Stimulated activated CD4-positive, alpha-beta T cell treated with anti-CD3 and anti-CD28 coated beads, TNF-alpha, amount 100 ng/mL, for 24 hours (primary cell): Measurements from ENCODE around the gene SYCE1.
A peak's percentile ranks its signal among the peaks of the same experiment; 100 is the strongest.
"Not testable (repeated sequence)": the region's sequence is repeated elsewhere in the genome, so short reads cannot be mapped to it uniquely, and the experiment has no call there.

Experiments
- DNase-seq, 3 experiments: peaks; one replicate each; pipeline ENCODE4 v3.0.0-alpha.2; 2020; ENCODE audit warnings: low read depth in 3 of 3

Gene SYCE1

DNA sequence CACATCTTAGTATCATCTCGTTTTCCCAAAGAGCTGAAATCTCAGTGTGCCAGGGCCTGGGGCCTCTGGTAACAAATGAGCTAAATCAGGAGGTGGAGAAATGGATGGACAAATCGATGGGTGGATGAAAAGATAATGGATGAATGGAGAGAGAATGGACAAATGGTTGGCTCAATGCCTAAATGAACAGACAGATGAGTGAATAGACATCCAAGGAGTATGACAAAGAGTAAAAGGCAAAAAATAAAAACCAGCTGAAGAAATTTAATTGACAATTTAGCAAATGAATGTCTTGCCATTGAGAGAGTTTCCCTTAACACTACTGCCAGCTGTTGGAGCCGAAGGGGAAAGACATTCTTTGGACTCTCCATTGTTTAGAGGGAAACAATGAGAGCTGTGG lies 8.0 kb downstream of the SYCE1 start:
- no peak for DNase-seq

DNA sequence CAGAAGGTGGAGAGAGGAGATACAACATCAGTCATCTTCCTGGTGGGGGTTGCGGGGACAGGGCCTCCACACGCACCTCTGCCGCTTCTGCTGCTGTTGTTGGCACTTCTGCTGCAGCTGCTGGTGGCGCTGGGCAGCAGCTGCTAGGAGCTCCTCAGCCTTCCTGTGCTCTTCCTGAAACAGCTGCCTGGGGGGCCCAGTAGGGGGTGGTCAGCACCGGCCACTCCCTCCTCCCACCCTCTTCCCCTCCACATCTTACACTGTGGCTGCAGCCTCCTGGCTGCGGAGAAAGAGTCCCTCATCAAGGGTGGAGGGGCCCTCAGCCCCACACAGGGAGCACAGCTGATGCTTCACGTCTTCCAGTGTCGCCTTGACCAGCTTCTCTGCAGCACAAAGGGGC lies 9.9 kb downstream of the SYCE1 start:
- no peak for DNase-seq

DNA sequence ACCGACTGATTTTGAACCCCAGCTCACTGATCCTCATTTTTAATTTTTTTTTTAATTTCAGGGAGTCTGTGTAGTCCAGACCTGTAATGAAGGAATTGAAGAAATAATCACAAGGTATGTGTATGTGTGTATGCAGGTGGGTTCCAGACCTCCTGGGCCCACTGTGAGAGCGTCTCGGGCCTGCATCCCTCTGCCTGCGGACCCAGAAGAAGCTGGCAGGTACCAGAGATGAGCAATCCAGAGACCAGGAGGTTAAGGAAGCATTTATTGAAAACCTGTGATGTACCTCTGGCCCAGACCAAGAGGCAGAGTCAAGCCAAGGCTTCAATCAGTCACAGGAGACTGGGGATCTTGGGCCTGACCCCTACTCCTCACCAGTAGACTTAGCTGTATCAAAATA lies 10.8 kb downstream of the SYCE1 start:
- no peak for DNase-seq

DNA sequence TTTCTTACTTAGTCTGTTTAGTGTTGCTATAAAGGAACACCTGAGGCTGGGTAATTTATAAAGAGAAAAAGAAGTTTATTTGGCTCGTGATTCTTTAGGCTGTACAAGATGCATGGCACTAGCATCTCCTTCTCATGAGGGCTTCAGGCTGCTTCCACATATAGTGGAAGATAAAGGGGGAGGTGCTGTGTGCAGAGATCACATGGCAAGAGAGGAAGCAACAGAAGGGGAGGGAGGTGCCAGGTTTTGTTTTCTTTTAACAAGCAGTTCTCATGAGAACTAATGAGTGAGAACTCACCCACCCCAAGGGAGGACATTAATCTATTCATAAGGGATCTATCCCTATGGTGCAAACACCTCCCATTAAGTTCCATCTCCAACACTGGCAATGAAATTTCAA lies 20.9 kb downstream of the SYCE1 start:
- DNase-seq: no peak

DNA sequence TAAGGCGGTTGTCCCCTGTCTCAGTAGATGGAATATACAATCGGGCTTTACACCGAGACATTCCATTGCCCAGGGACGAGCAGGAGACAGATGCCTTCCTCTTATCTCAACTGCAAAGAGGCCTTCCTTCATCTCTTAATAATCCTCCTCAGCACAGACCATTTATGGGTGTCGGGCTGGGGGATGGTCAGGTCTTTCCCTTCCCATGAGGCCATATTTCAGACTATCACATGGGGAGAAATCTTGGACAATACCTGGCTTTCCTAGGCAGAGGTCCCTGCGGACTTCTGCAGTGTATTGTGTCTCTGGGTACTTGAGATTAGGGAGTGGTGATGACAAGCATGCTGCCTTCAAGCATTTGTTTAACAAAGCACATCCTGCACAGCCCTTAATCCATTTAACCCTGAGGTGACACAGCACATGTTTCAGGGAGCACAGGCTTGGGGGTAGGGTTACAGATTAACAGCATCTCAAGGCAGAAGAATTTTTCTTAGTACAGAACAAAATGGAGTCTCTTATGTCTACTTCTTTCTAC lies 23.9 kb downstream of the SYCE1 start:
- not testable (repeated sequence) for DNase-seq

DNA sequence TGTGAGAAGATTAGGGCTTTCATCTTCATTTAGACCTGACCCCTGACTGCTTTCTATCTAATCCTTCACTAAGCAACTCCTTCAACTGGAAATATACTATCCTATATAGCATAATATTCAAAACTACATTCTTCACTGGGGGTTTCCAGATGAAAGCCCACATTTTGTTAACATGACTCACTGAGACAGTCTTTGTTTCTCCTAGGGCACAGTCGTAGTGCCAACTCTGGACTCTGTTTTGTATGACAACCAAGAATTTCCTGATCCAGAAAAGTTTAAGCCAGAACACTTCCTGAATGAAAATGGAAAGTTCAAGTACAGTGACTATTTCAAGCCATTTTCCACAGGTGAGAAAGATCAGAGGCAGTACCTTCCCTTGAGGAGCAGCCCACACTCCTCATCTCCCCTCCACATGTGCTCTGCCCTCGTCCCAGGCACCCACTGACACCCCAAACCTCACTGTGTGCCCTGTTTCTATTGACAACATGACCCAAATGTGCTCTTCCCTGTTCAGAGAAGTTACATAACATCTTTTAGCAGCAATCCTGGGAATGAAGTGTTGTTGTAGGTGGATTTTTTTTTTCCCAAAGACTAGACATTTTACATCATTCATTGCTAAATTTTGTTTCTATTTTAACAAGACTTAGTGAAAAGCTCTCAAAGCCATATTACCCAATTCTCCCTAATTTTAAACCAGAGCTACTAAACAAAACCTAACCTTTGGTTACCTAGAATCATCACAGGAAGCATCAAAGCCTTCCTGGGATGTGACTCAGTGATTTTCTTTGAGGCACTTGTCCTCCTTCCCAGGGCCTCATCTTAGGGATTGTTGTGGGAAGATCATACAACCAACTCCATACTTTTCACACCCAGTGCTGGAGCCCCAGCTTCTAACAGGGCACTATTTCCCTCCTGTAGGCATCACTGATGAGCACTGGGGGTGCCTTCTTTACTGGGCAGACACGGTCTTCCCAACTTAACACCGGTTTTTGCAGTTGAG lies 27.5 kb downstream of the SYCE1 start:
- DNase-seq: no peak

DNA sequence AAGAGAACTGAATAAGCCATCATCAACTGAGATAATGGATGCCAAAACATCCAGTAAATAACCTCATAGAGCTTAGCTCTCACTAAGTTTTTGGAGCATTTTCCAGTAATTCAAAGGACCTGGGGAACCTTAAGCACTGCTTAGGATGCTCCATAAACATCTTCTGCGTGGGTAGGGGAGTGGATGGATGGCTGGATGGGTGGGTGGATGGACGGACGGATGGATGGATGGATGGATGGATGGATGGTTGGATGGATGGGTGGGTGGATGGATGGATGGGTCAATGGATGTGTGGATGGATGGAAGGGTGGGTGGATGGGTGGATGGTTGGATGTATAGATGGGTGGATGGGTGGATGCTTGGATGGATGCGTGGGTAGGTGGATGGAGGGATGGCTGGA lies 29.2 kb downstream of the SYCE1 start:
- DNase-seq: no peak

DNA sequence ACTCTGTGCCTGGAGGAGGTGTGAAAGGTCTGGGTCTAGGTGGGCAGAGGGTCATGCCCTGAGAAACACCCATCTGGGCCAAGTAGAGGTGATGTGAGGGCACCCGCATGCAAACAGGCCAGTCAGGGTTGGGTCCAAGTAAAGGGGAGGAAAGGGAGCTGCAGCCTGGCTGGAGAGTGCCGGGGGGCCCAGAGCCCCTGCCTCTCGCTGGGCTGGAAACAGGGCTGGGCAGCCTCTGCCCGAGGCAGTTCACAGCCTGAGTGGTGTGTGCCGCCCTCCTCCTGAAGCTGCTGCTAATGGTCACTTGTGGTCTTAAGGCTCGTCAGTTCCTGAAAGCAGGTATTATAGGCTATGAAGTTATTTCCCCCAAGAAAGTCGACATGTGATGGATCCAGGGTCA lies 31.0 kb downstream of the SYCE1 start:
- DNase-seq: no peak

DNA sequence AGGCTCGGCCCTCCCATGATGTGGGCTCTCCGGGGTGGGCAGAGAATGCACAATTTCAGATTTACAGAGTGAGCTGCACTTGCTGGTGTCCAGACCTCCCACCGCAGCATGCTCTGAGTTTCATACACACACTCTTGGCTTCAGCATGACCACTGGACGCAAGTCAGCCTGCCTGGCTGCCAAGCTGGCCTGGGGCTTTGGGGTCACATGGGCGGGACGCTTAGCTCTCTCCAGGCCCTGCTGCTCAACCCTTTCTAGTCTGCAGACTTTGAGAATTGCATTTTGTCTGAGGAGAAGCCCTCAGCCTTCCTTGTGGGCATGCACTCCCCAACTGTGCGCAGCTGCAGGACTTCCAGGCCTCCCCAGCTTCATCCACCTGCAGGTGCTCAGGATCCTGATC lies 32.5 kb downstream of the SYCE1 start:
- no peak for DNase-seq

DNA sequence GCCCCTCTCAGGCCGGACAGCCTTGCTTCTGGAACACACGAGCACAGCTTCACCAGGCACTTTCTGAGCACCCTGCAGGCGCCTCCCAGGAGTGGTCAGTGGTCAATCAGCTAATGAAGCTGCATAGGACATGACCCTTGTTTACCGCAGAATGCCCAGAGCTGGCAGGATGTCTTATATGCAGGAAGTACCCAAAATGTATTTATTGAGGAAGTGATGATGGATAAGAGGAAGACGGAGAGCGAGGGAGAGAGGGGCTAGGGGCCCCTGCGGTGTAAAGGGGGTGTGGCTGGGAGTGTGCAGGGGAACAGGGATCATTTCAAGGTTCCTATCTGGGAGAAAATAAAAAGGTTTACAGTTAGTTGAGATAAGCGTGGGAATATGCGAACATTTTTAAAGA lies 34.9 kb downstream of the SYCE1 start:
- DNase-seq: no peak

DNA sequence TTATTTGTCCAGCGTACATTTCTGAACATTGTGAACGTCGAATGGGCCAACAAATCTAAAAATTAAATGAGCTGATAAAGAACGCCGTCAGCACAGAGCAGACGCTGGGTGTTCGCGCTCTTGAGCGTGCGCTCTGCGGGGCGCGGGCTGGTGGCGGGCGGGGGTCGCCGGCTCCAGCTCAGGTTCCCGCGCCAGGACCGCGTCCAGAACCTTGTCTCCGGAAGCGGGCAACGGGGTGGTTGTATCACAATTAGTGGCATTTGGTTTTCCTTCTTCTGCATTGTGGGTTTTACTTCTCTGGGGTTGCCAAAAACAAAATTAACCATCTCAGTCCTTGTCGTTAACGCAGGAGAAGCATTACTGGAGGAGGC lies 35.8 kb downstream of the SYCE1 start:
- no peak for DNase-seq

DNA sequence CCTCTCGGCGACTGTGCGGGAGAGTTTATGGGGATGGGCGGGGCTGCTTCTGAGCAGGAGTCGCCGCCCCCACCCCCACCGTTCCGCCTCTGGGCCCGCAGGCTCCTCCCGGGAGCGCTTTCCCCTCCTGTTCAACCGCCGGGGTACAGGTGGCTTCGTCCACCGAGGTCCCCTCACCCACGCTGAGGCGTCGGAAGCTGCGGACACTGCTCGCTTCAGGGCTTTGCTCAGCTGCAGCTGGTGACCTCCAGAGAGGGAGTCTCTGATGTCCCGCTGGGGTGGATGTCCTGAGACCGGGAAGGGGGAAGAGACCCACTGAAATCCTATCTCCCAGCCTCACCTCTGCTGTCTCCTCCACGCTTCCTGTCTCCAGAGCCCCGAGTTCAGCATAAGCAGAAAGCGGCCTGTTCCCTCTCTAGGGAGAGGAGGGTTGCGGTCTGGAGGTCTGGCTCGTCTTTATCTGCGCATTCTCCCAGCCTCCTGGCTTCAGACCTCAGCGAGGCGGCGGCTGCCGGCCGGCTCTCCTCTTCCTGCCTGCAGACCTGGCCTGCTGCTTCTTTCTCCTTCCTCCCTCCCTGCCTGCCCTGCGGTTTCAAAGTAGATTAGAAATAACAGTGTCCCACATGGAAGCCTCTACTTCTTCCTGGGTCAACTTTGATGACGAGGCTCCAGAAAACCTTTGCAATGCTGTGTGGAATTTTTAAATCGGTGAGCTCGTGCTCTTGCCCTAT lies 36.4 kb downstream of the SYCE1 start:
- no peak for DNase-seq

DNA sequence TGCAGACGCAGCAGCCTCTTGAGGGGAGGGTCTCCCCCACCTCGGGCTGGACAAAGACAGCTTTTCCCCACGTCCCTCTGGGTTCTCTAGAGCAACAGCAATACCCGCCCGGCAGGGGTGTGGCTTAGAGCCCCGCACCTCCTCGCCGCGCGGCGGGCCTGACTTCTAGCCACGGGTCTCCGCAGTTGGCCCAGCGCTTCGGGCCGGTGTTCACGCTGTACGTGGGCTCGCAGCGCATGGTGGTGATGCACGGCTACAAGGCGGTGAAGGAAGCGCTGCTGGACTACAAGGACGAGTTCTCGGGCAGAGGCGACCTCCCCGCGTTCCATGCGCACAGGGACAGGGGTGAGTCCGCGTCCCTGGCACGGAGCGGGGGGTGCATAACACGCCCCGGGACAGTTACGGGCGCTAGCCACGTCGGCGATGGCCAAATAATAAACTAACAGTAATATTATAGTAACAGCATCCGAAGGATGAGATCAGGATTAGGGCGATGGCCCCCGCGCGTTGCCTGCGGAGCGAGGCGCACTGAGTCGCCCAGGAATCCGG lies 37.0 kb downstream of the SYCE1 start:
- DNase-seq: no peak

DNA sequence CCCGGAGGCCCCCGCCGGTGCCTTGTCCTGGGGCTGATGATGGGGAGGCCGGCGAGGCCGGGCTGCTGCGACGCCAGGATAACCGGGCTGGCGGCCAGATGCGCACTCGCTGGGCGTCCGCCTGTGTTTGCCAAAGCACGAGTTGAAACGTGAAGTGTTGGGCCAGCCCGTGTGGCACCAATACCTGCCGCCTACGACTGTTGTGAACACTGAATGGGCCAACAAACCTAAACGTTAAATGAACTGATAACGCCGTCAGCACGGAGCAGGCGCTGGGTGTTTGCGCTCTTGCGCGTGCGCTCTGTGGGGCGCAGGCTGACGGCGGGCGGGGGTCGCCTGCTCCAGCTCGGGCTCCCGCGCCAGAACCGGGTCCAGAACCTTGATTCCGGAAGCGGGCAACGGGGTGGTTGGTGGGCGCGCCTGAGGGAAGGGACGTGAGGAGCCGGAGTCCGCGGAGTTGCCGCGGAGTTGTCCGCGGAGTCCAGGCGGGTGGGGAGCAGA lies 37.6 kb downstream of the SYCE1 start:
- no peak for DNase-seq

DNA sequence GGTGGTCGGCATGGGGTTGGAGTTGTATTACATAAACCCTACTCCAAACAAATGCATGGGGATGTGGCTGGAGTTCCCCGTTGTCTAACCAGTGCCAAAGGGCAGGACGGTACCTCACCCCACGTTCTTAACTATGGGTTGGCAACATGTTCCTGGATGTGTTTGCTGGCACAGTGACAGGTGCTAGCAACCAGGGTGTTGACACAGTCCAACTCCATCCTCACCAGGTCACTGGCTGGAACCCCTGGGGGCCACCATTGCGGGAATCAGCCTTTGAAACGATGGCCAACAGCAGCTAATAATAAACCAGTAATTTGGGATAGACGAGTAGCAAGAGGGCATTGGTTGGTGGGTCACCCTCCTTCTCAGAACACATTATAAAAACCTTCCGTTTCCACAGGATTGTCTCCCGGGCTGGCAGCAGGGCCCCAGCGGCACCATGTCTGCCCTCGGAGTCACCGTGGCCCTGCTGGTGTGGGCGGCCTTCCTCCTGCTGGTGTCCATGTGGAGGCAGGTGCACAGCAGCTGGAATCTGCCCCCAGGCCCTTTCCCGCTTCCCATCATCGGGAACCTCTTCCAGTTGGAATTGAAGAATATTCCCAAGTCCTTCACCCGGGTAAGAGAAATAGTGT lies 38.3 kb downstream of the SYCE1 start, which contains the start of gene CYP2E1:
Gene CYP2E1 (plus strand): TSS at position 407 of the 632 bp plus-strand sequence. CDS start 33 bp downstream, at position 440.
- DNase-seq: no peak

DNA sequence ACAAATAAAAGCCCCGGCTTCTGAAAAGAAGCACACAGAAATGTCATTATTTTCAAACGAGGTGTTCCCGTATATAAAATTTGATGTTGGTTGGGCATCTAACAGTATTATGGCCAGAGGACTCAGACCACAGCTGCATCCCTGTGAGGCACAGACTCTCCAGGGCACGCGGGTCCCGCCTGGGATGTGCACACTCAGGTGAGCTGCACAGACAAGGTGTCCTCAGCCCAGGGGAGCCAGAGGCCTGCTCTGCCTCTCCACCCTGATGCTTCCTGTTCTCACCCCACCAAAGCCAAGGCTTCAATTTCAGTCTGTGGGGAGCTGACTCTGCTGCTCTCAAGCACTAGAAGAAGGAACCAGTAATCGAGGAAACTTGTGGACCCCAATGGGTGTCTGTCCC lies 39.9 kb downstream of the SYCE1 start:
- DNase-seq: no peak

DNA sequence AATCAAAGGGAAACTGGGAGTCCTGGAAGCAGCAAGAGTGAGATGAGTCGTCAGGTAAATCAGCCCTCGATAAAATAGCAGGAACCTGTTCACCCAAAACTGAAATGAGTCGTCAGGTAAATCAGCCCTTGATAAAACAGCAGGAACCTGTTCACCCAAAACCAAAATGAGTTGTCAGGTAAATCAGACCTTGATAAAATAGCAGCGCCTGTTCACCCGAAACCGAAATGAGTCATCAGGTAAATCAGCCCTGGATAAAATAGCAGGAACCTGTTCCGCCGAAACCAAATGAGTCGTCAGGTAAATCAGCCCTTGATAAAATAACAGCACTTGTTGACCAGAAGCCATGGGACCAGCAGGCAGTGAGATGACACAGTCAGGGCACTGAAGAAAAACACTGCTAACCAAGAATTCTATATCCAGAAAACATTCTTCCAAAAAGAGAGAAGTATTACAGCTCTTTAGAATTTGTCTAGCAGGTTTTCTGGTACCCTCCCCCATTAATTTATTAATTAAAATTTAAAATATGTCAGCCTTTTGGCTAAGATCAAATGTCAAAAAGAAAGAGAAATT lies 41.7 kb downstream of the SYCE1 start:
- DNase-seq: no peak

DNA sequence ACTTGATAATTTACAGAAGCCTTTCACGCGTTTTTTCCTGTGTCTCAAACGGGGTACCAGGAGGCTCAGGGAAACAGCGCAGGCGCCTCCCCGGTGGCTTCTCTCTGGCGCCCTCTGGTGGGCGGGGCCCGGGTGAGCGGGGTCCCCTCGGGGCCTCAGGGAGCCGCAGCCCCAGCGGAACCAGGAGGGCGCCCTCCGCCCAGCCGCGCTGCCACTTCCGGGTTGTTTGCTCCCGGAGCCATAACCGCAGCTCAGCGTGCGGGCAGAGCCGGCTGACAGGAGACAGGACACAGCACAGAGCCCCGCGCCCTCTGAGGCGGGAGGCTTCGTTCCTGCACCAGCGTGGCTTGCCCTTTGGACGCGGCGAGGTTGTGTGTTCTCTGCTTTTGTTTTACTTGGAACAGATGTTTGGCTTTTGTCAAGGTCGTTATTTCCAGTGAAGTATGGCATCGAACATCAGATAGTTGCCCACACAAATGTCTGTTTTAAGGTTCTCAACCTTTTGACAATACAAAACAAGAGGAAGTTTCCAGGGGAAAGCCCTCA lies 45.1 kb downstream of the SYCE1 start:
- peak; percentile 87 to 93 (median 91) for DNase-seq

DNA sequence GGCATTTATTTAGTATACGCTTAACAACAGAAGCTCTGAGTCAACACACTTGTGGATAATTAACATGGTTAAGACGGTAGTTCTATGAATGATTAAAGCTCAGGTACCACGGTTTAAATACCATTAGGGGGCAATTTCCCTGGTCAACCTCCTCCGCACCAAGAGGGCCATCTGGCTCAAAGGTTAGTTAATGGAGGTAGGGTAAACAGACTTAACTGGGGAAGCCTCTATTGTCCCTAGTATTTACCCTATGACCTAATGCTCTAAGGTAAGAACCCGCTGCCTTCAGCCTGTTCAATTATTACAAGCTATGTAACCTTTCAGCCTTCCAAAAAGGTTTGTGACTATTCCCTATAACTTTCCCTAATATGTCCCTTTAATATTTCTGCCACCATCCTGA lies 46.9 kb downstream of the SYCE1 start:
- DNase-seq: not testable (repeated sequence)

DNA sequence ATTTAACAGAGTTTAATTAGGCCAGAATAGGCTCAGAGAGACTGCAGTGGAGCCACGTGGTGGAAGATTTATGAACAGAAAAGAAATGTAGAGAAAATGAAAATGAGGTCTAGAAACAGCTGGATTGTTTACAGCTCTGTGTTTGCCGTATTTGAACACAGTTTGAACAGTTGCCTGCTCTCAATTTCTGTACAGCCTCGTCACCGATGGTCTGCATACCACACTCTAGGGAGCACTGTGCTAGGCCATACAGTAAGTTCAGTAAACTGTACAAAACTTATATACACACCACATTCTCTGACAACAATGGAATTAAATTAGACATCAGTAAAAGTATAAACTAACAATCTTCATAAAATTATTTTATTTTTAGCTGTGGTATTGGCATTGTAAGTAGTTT lies 49.3 kb downstream of the SYCE1 start:
- no peak for DNase-seq

DNA sequence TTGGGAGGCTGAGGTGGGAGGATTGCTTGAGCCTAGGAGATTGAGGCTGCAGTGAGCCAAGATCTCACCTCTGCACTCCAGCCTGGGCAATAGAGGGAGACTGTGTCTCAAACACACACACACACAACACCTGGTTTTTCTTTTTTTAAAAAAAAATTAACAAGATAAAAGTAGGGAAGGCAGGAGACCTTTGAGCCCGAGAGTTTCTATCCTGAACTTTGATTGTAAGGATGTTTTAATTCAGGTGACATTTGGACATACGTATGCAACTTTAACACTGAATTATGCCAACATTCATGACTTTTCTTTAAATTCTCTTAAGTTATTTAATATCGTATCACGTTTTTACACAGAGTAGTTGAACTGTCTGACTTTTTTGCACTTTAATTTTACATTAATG lies 49.9 kb downstream of the SYCE1 start:
- DNase-seq: no peak
